GM12875 (cell line): ENCODE measurements around the gene FBXW4.

Experiments used
- H3K4me3 ChIP-seq: one replicate; pipeline ENCODE4 v1.5.1; 2011; ENCODE audit warnings: low read depth, low read length, control low read depth
- TF ChIP-seq, protein P1 (sequence below): IDR thresholded peaks from 2 replicates; pipeline ENCODE4 v1.5.1; 2011; ENCODE audit warnings: low read depth, mild to moderate bottlenecking, control low read depth, inconsistent platforms, low read length, moderate library complexity, borderline replicate concordance; ENCODE audit not compliant: insufficient read depth

FBXW4 gene

DNA sequence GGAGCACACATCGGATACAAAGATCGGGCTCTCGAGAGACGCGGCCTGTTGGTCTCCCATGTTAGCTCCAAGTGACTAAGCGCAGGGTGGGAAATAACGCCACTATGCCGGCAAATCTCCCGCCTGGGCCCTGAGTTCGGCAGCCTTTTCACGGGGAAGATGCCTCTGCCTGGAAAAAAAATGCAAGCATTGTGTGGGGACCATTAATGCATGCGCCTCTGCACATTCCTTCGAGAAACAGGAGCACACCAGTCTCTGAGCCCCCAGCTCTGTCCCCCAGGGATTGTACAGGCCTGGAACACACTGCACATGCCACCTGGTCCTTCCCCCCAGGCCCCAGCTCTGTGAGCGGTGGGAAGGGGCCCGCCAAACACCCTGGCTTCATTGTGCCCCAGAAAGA, 44.1 kb downstream of the FBXW4 start:
- TF ChIP-seq, protein P1, sequence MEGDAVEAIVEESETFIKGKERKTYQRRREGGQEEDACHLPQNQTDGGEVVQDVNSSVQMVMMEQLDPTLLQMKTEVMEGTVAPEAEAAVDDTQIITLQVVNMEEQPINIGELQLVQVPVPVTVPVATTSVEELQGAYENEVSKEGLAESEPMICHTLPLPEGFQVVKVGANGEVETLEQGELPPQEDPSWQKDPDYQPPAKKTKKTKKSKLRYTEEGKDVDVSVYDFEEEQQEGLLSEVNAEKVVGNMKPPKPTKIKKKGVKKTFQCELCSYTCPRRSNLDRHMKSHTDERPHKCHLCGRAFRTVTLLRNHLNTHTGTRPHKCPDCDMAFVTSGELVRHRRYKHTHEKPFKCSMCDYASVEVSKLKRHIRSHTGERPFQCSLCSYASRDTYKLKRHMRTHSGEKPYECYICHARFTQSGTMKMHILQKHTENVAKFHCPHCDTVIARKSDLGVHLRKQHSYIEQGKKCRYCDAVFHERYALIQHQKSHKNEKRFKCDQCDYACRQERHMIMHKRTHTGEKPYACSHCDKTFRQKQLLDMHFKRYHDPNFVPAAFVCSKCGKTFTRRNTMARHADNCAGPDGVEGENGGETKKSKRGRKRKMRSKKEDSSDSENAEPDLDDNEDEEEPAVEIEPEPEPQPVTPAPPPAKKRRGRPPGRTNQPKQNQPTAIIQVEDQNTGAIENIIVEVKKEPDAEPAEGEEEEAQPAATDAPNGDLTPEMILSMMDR, result no peak
- no peak overlapping the region for H3K4me3 ChIP-seq

DNA sequence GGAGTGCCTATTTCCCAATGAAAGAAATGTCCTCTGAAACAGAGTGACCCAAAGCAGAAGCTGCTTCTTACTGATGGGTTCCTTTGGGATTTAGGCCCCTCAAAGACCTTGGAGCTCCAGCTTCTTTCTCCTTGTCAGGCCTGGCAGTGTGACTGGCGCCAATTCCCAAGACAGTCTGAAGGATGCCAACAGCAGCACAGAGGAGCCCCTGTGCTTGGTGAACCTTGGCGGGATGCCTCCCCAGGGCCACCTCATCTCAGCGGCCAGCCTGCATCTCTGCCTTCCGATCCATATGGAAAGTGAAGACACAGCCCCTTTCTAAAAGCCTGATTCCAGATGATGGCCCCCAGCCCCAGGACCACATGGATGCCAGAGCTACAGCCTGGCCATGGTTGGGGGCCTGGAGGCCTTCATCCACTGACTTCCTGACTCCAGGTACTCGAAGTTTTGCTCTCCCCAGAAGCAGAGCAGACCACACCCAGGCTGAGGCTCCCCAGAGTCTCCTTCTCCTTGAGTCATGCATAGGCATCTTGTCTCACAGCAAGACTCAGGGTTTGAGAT, 45.4 kb downstream of the FBXW4 start:
- no peak overlapping the region for H3K4me3 ChIP-seq
- TF ChIP-seq, protein P1, result no peak

DNA sequence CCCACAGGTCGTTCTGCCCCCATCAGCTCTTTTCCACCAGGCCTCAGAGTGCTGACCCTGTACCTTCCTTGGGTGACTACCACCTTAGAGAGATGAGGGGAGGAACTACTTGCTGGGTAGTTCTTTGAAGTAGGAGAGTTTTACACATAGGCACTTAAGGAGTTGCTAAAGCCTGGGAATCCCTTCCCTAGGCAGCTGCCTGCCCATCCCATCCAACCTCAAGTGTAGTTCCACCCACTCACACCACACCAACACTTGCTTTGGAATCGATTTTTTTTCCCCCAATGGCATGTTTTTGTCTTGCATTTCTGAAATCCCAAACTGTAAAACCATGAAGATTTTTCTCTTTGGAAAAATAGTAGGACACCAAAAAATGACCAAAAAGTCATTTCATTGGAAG, 47.7 kb downstream of the FBXW4 start:
- TF ChIP-seq, protein P1, result no peak
- no peak overlapping the region for H3K4me3 ChIP-seq

DNA sequence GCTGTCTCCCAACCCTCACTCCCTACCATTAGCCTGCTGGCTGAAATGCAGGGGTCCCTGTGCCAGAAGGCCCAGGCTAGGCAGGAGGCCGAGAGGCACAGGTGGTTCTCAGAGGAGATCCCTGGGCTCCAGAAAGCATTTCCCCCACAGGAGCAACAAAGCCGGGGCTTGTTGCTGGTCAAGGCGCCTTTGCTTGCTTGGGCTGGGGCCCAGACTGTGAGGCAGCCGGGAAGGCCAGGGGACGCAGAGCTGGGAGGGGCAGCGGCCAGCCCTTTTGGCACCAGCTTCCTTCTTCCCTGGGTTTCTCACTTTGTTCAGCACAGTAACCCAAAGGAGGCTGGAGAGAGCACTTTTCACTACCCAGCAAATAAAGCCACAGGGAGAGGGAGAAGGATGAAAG, 48.6 kb downstream of the FBXW4 start:
- H3K4me3 ChIP-seq, result no peak overlapping the region
- TF ChIP-seq, protein P1, result no peak

DNA sequence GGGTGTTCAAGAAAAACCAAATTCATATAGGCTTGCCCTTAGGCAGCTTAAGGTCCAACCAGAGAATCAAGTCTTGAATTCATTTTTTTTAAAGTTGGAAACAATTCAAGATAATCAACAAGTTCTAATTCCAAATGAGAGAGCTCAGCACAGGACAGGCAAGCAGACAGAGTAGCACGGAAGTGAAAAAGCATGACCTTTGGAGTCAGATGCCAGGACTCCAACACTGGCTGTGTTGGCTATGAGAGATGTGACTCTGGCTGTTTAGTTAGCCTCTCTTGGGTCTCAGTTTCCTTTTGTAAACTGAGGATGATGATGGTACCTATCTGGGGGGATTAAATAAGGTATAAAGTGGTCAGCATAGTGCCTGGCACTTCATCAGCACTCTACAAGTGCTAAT, 49.3 kb downstream of the FBXW4 start:
- TF ChIP-seq, protein P1, result no peak
- no peak overlapping the region for H3K4me3 ChIP-seq

DNA sequence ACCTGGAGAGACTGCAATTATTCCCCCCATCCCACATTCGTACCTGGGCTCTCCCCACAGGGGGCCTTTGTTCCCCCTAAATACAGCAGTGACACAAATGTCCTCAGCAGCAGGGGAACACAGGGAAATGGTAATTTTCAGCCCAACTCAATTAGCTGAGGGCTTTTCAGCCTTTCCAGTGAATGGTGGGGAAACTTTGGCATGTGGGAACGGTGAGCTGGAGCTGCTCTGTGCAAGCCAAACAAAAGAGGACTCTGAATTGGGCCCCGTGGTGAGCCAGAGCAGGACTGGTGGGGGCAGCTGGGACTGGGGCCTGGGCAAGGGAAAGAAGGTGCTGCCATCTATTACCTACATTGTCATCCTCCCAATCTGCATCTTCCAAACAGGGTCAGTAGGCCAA, 51.0 kb downstream of the FBXW4 start:
- H3K4me3 ChIP-seq, result no peak overlapping the region
- TF ChIP-seq, protein P1, result no peak

DNA sequence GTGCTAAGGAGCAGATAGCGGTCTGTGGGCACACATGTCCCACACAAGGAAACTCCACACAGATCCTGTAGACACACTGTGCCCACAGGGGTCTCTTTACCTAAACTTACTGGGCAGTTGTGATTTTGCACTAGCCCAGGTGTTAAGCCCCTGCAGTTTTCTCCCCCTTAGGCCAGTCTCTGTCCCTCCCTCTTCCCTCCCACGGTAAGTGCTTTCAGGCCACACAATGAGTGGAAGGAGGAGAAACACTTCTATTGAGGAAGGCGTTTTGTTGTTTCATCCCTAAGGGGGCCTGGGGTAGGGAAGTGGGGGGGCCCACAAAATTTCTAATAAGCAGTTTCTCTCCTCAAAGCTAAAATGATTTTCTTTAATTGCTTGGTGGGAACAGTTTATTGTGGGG, 51.4 kb downstream of the FBXW4 start:
- no peak overlapping the region for H3K4me3 ChIP-seq
- TF ChIP-seq, protein P1, result no peak
